Sigmoid colon (tissue), 7 donors: ENCODE results near the gene KDM1B. TPM values are rescaled to one million over a fixed set of nuclear protein-coding genes. Genes with fewer than 3 reads are reported as not detected.
"Not testable (repeated sequence)": the region's sequence is repeated elsewhere in the genome, so short reads cannot be mapped to it uniquely, and the experiment has no call there.

Source experiments
- DNase-seq: peaks from one replicate; pipeline ENCODE4 v3.0.0-alpha.2; 2019
- H3K27ac ChIP-seq, 4 donors: fragments of 200-600 bp; sonication (generic); one replicate each; pipeline ENCODE4 v1.5.1; 2016 to 2019; ENCODE audit warnings: mild to moderate bottlenecking in 1 of 4
- H3K27me3 ChIP-seq, 3 donors: fragments of 200-600 bp; sonication (generic); one replicate each; pipeline ENCODE4 v1.5.1; 2019; ENCODE audit warnings: mild to moderate bottlenecking in 1 of 3
- H3K36me3 ChIP-seq, 4 donors: fragments of 200-600 bp; sonication (generic); one replicate each; pipeline ENCODE4 v1.5.1; 2016 to 2019
- H3K4me1 ChIP-seq, 4 donors: fragments of 200-600 bp; sonication (generic); one replicate each; pipeline ENCODE4 v1.5.1; 2017 to 2019
- H3K4me3 ChIP-seq, 4 donors: fragments of 200-600 bp; sonication (generic); one replicate each; pipeline ENCODE4 v1.5.1; 2017 to 2019; ENCODE audit warnings: mild to moderate bottlenecking in 2 of 4, moderate library complexity in 1 of 4
- H3K9me3 ChIP-seq, 4 donors: fragments of 200-600 bp in 3 of 4; sonication (generic) in 3 of 4; one replicate each; pipeline versions ENCODE4 v1.5.1 to v1.6.1; 2013 to 2019
- CTCF ChIP-seq, 4 experiments: fragments of 450-650 bp in 3 of 4; fragments of 200-600 bp in 1 of 4; IDR thresholded peaks; one replicate each; pipeline ENCODE4 v1.5.1; 2016 to 2019; ENCODE audit warnings: antibody characterized with exemption in 4 of 4, mild to moderate bottlenecking in 3 of 4, moderate library complexity in 2 of 4
- EP300 ChIP-seq, 4 donors: sonication (generic); formaldehyde crosslinking; IDR thresholded peaks; one replicate each; pipeline ENCODE4 v1.6.1; 2017; ENCODE audit warnings: antibody characterized with exemption in 4 of 4
- POLR2A ChIP-seq, 2 donors: fragments of 450-650 bp; IDR thresholded peaks; one replicate each; pipeline ENCODE4 v1.6.1; 2016; ENCODE audit warnings: antibody characterized with exemption in 2 of 2, mild to moderate bottlenecking in 2 of 2, moderate library complexity in 2 of 2
- POLR2AphosphoS5 ChIP-seq, 4 donors: sonication (generic); formaldehyde crosslinking; IDR thresholded peaks; one replicate each; pipeline ENCODE4 v1.6.1; 2017; ENCODE audit warnings: antibody characterized with exemption in 4 of 4
- WGBS, 2 donors: extraction: QIAGEN DNeasy Blood & Tissue Kit; methylation state at CpG; one replicate each; pipeline ENCODE4 v1.1.7; 2013; 5-methylcytosine and 5-hydroxymethylcytosine counted together
- intact Hi-C: fragments of 100-400 bp; cut with DNase I; formaldehyde crosslinking; loops from one replicate; pipeline ENCODE4 v1.15.1; 2023
- polyA plus RNA-seq, 3 donors: library from polyadenylated mRNA; stranded (reverse); fragments of 200-250 nt; gene quantifications; one replicate each; pipeline ENCODE4 v1.2.3, GENCODE V29; 2013
- total RNA-seq, 4 donors: library from RNA; depleted of rRNA; stranded (reverse); fragments of >200 nt; gene quantifications; one replicate each; pipeline ENCODE4 v1.1.0, GENCODE V29; 2016
- donor health status: healthy with polysubstance abuse.
- donor health status: Bipolar disorder and iron deficiency.
- donor health status: healthy.

Gene KDM1B
- total and polyA plus RNA-seq, 7 donors = 10.2 to 32.8 (median 14.2) TPM

- WGBS, 2 donors = 84 to 87% methylated on average over 8 of the region's 8 CpGs
- intact Hi-C loops = loop anchor here (5.0 kb wide), 1 partner anchor 50 kb away; the partner anchor contains the start of genes KDM1B and TPMT
- DNase-seq = peak; percentile 84
- Histone ChIP-seq H3K9me3 (no peaks in the 10 kb centered on the region), H3K4me3 (peak overlapping the region in 3 of 4 donors; percentile 4 to 28 (median 23)), H3K27me3 (no peaks in the 10 kb centered on the region), H3K4me1 (peaks cover 0 to 17% (median 13%) of the 10 kb centered on the region in 4 donors), H3K36me3 (peaks cover 0 to 4% (median 0%) of the 10 kb centered on the region in 4 donors), H3K27ac (peak overlapping the region in 3 of 4 donors; percentile 72 to 81 (median 74))
- TF ChIP-seq POLR2A (IDR thresholded peaks at IDR 0.05) = no peak
- TF ChIP-seq POLR2AphosphoS5 (IDR thresholded peaks at IDR 0.05) = peak in 3 of 4 donors; percentile 72 to 77 (median 75)
- TF ChIP-seq EP300 (IDR thresholded peaks at IDR 0.05) = peak in 1 of 4 donors; percentile 6
- no peak for TF ChIP-seq CTCF (IDR thresholded peaks at IDR 0.05)
Measured at GRCh38 chr6:18207438-18207837, 52.2 kb downstream of the KDM1B start.

- H3K4me1 ChIP-seq = peaks cover 0 to 17% (median 13%) of the 10 kb centered on the region in 4 donors
- peak overlapping the region in 3 of 4 donors; percentile 72 to 81 (median 74) for H3K27ac ChIP-seq
- no peaks in the 10 kb centered on the region for H3K9me3 ChIP-seq
- no peak for DNase-seq
- intact Hi-C loops = loop anchor here (5.0 kb wide), 1 partner anchor 51 kb away; the partner anchor contains the start of genes KDM1B and TPMT
- no peak for TF ChIP-seq POLR2A (IDR thresholded peaks at IDR 0.05)
- TF ChIP-seq CTCF (IDR thresholded peaks at IDR 0.05) = no peak
- TF ChIP-seq POLR2AphosphoS5 (IDR thresholded peaks at IDR 0.05) = no peak
- TF ChIP-seq EP300 (IDR thresholded peaks at IDR 0.05) = no peak
- 60 to 66% methylated on average over 2 of the region's 2 CpGs for WGBS, 2 donors
- peak overlapping the region in 3 of 4 donors; percentile 4 to 28 (median 23) for H3K4me3 ChIP-seq
- peaks cover 0 to 4% (median 0%) of the 10 kb centered on the region in 4 donors for H3K36me3 ChIP-seq
- no peaks in the 10 kb centered on the region for H3K27me3 ChIP-seq
Measured at GRCh38 chr6:18207949-18208348, 52.7 kb downstream of the KDM1B start.

- 89 to 93% methylated on average over 9 of the region's 9 CpGs for WGBS, 2 donors
- intact Hi-C loops = loop anchor here (5.0 kb wide), 1 partner anchor 51 kb away; the partner anchor contains the start of genes KDM1B and TPMT
- H3K9me3 ChIP-seq, H3K36me3 ChIP-seq, H3K27me3 ChIP-seq, DNase-seq, H3K4me3 ChIP-seq: not testable (repeated sequence)
- H3K4me1 ChIP-seq = peaks cover 0 to 17% (median 13%) of the 10 kb centered on the region in 4 donors
- peak overlapping the region in 2 of 4 donors; percentile 56 to 72 for H3K27ac ChIP-seq
Measured at GRCh38 chr6:18208778-18209177, 53.6 kb downstream of the KDM1B start.

- WGBS, 2 donors = 79 to 84% methylated on average over 12 of the region's 12 CpGs
- H3K27me3 ChIP-seq = no peaks in the 10 kb centered on the region
- peak overlapping the region in 3 of 4 donors; percentile 51 to 72 (median 56) for H3K27ac ChIP-seq
- no peaks in the 10 kb centered on the region for H3K9me3 ChIP-seq
- no peak overlapping the region for H3K4me3 ChIP-seq
- intact Hi-C loops = loop anchor here (5.0 kb wide), 2 partner anchors 52 to 53 kb away; partner anchors contain the start of genes DEK, KDM1B and TPMT
- peaks cover 0 to 8% (median 0%) of the 10 kb centered on the region in 4 donors for H3K36me3 ChIP-seq
- TF ChIP-seq POLR2AphosphoS5 (IDR thresholded peaks at IDR 0.05) (peak in 1 of 4 donors; percentile 23), CTCF (IDR thresholded peaks at IDR 0.05) (no peak)
- DNase-seq = no peak
- H3K4me1 ChIP-seq = peaks cover 0 to 17% (median 13%) of the 10 kb centered on the region in 4 donors
Measured at GRCh38 chr6:18209539-18210197, 54.4 kb downstream of the KDM1B start.

- H3K27ac ChIP-seq = no peak overlapping the region
- intact Hi-C loops = loop anchor here (5.0 kb wide), 1 partner anchor 52 kb away; the partner anchor contains the start of gene DEK
- peaks cover 0 to 17% (median 2%) of the 10 kb centered on the region in 4 donors for H3K36me3 ChIP-seq
- TF ChIP-seq EP300 (IDR thresholded peaks at IDR 0.05) (no peak), POLR2A (IDR thresholded peaks at IDR 0.05) (no peak), CTCF (IDR thresholded peaks at IDR 0.05) (no peak), POLR2AphosphoS5 (IDR thresholded peaks at IDR 0.05) (no peak)
- 89% methylated on average over 5 of the region's 5 CpGs for WGBS, 2 donors
- H3K4me3 ChIP-seq = no peak overlapping the region
- H3K27me3 ChIP-seq = no peaks in the 10 kb centered on the region
- DNase-seq = no peak
- H3K4me1 ChIP-seq = peaks cover 0 to 17% (median 13%) of the 10 kb centered on the region in 4 donors
- no peaks in the 10 kb centered on the region for H3K9me3 ChIP-seq
Measured at GRCh38 chr6:18210707-18211106, 55.5 kb downstream of the KDM1B start.
